ENCODE data around the gene SLC7A14.

The SLC7A14 gene

GRCh38 chr3:170410428-170411029 lies 175.3 kb downstream of the SLC7A14 start:
- no peaks in the 10 kb centered on the region for H3K36me3 ChIP-seq (ENCODE audit: control insufficient read depth in 2 of 2, insufficient read depth in 2 of 2, low read length in 2 of 2)
- no peaks in the 10 kb centered on the region for H3K27me3 ChIP-seq (ENCODE audit: control insufficient read depth in 2 of 2, insufficient read depth in 2 of 2, low read length in 2 of 2)
- H3K9me3 ChIP-seq (ENCODE audit: control insufficient read depth in 2 of 2, low read length in 2 of 2) = no peaks in the 10 kb centered on the region
- no peak overlapping the region for H3K9ac ChIP-seq (ENCODE audit: low read depth in 1 of 2, low read length in 2 of 2)
- no peak overlapping the region for H3K27ac ChIP-seq (ENCODE audit: low read depth in 2 of 2, low read length in 2 of 2)
- no peaks in the 10 kb centered on the region for H3K4me1 ChIP-seq (ENCODE audit: control insufficient read depth in 2 of 2, insufficient read depth in 2 of 2, low read length in 2 of 2)
- H3K4me3 ChIP-seq (ENCODE audit: low read length in 2 of 2) = no peak overlapping the region
